ENCODE results near the gene AP4M1. TPM values are rescaled to one million over a fixed set of nuclear protein-coding genes. Genes with fewer than 3 reads are reported as not detected.
A peak's percentile ranks its signal among the peaks of the same experiment; 100 is the strongest.
"Not testable (repeated sequence)": the region's sequence is repeated elsewhere in the genome, so short reads cannot be mapped to it uniquely, and the experiment has no call there.

Gene AP4M1
- total and polyA plus RNA-seq, 9 donors, result 10.9 to 20.3 (median 14.2) TPM

DNA sequence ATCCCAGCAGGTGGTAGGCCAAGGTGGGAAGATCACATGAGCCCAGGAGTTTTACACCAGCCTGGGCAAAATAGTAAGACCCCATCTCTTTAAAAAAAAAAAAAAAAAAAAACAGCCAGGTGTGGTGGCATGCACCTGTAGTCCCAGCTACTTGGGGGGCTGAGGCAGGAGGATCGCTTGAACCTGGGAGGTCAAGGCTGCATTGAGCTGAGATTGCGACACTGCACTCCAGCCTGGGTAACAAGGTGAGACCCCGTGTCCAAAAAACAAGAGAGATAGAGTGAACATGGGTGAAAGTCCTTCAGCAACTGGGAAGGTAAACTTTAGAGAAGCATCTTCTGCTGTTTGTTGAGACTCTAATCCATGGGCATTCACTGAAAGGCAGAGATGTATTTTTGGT lies 41.0 kb downstream of the AP4M1 start:
- Histone ChIP-seq H3K4me1 (ENCODE audit: insufficient read depth) (no peaks in the 10 kb centered on the region), H3K9me3 (no peaks in the 10 kb centered on the region), H3K4me3 (no peak overlapping the region), H3K27ac (no peak overlapping the region), H3K27me3 (no peaks in the 10 kb centered on the region), H3K36me3 (no peaks in the 10 kb centered on the region)
- intact Hi-C loops (cut with DNase I), result no loop called here
- WGBS, 3 donors, result 85 to 89% (median 89%) methylated on average over 3 of the region's 3 CpGs
- DNase-seq, result no peak
- TF ChIP-seq, protein P1, sequence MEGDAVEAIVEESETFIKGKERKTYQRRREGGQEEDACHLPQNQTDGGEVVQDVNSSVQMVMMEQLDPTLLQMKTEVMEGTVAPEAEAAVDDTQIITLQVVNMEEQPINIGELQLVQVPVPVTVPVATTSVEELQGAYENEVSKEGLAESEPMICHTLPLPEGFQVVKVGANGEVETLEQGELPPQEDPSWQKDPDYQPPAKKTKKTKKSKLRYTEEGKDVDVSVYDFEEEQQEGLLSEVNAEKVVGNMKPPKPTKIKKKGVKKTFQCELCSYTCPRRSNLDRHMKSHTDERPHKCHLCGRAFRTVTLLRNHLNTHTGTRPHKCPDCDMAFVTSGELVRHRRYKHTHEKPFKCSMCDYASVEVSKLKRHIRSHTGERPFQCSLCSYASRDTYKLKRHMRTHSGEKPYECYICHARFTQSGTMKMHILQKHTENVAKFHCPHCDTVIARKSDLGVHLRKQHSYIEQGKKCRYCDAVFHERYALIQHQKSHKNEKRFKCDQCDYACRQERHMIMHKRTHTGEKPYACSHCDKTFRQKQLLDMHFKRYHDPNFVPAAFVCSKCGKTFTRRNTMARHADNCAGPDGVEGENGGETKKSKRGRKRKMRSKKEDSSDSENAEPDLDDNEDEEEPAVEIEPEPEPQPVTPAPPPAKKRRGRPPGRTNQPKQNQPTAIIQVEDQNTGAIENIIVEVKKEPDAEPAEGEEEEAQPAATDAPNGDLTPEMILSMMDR (IDR thresholded peaks at IDR 0.05), result no peak
- no peak for TF ChIP-seq POLR2A (IDR thresholded peaks at IDR 0.05)
- TF ChIP-seq EP300 (IDR thresholded peaks at IDR 0.05), result no peak

DNA sequence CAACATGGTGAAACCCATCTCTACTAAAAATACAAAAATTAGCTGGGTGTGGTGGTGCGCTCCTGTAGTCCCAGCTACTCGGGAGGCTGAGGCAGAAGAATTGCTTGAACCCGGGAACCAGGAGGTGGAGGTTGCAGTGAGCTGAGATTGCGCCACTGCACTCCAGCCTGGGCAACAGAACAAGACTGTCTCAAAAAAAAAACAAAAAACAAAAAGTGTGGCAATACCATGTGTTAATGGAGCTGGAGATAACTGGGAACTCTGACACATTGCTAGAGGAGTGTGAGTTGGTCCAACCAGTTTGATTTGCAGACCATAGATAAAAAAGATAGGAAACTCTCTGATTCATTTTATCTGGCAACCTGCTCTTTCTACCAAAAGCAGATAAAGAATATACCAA lies 44.9 kb downstream of the AP4M1 start:
- not testable (repeated sequence) for H3K4me1 ChIP-seq (ENCODE audit: insufficient read depth); H3K27me3 ChIP-seq; H3K27ac ChIP-seq; H3K36me3 ChIP-seq; H3K9me3 ChIP-seq; H3K4me3 ChIP-seq; DNase-seq
- 75 to 84% (median 80%) methylated on average over 4 of the region's 4 CpGs for WGBS, 3 donors
- intact Hi-C loops (cut with DNase I), result loop anchor here in 1 of 4 donors (5.0 kb wide), 1 partner anchor 546 kb away; the partner anchor contains the start of gene GIGYF1

DNA sequence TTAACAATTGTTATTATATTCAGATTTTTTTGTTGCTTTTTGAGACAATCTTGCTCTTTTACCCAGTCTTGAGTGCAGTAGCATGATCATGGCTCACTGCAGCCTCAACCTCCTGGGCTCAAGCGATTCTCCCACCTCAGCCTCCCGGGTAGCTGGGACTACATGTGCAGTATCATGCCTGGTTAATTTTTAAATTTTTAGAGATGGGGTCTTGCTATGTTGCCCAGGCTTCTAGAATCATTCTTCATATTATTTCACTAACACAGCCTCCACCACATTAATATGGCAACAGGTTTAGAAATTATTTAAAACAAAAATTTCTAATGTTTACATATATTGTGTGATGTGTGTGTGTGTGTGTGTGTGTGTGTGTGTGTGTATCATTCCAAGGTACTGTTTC lies 45.8 kb downstream of the AP4M1 start:
- no peaks in the 10 kb centered on the region for H3K9me3 ChIP-seq
- H3K27ac ChIP-seq, result no peak overlapping the region
- no peak overlapping the region for H3K4me3 ChIP-seq
- 94 to 98% (median 96%) methylated on average over 2 of the region's 2 CpGs for WGBS, 3 donors
- no peaks in the 10 kb centered on the region for H3K36me3 ChIP-seq
- H3K27me3 ChIP-seq, result no peaks in the 10 kb centered on the region
- H3K4me1 ChIP-seq (ENCODE audit: insufficient read depth), result no peaks in the 10 kb centered on the region
- DNase-seq, result no peak
- TF ChIP-seq, protein P1 (IDR thresholded peaks at IDR 0.05), result no peak
- TF ChIP-seq EP300 (IDR thresholded peaks at IDR 0.05), result no peak
- intact Hi-C loops (cut with DNase I), result loop anchor here in 1 of 4 donors (5.0 kb wide), 1 partner anchor 545 kb away; the partner anchor contains the start of gene GIGYF1

DNA sequence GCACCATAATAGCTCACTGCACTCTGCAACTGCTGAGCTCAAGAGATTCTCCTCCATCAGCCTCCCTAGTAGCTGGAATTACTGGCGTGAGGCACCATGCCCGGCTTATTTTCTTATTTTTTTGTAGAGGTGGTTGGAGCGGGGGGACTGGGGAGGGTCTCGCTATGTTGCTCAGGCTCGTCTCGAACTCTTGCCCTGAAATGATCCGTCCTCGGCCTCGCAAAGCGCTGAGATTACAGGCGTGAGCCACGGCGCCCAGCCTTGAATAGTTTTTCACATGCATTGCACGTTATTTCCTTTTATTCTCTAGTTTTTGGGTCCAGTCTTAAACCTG lies 46.7 kb downstream of the AP4M1 start:
- no peaks in the 10 kb centered on the region for H3K9me3 ChIP-seq
- no peaks in the 10 kb centered on the region for H3K27me3 ChIP-seq
- no peak for DNase-seq
- intact Hi-C loops (cut with DNase I), result loop anchor here in 1 of 4 donors (5.0 kb wide), 1 partner anchor 544 kb away; the partner anchor contains the start of gene GIGYF1
- WGBS, 3 donors, result 5 to 6% (median 5%) methylated on average over 14 of the region's 14 CpGs
- H3K4me1 ChIP-seq (ENCODE audit: insufficient read depth), result no peaks in the 10 kb centered on the region
- H3K27ac ChIP-seq, result peak overlapping the region in 1 of 2 donors; percentile 65
- TF ChIP-seq POLR2A (IDR thresholded peaks at IDR 0.05) (no peak), EP300 (IDR thresholded peaks at IDR 0.05) (no peak)
- TF ChIP-seq, protein P1 (IDR thresholded peaks at IDR 0.05), result no peak
- H3K36me3 ChIP-seq, result no peaks in the 10 kb centered on the region
- H3K4me3 ChIP-seq, result peak overlapping the region; percentile 32

DNA sequence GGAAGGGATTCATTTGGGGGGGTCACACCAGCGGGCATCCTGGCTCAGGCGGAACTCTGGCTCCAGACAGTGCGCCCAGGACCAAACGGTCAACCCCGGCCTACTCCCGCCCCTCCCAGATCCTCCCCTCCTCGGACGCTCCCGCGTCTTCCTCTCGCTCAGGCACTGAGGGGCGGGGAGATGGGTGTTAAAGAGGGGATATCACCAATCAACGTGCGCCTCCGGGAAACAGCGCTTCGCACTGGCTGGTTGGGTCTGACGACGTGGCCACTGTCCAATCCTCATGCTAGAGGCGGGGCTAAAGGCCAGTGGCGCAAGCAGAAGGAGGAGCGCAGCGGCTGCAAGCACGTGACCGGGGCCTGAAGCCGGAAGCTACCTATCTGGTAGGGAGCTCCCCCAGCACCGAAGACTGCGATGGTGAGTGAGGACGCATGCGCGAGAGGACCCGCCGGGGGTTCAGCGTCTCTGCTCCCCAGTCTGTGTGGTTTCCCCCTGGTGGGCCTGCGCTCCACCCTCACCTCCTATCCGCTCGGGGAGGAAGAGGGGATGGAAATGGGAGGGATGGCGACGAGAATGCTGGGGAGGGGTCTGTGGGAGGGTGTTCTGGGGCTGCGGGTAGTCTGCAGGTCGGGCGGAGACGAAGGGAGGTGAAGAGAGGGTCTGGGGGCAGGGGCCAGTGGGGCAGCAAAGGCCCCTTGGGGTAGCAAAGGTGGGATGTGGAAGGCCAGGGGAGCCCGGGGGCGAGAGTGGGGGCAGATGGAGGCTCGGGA lies 47.3 kb downstream of the AP4M1 start, which contains the start of gene LAMTOR4:
Gene LAMTOR4, plus strand, starts transcription at position 360 of the 770 bp plus-strand sequence. Its CDS starts 55 bp downstream, at position 415.
- WGBS, 3 donors, result 0 to 1% (median 1%) methylated on average over 41 to 46 of the region's 46 CpGs
- intact Hi-C loops (cut with DNase I), result loop anchor here in 1 of 4 donors (5.0 kb wide), 1 partner anchor 544 kb away; the partner anchor contains the start of gene GIGYF1
- H3K9me3 ChIP-seq, result no peaks in the 10 kb centered on the region
- no peaks in the 10 kb centered on the region for H3K36me3 ChIP-seq
- TF ChIP-seq EP300 (IDR thresholded peaks at IDR 0.05) (no peak), POLR2A (IDR thresholded peaks at IDR 0.05) (peak; percentile 60)
- TF ChIP-seq, protein P1 (IDR thresholded peaks at IDR 0.05), result no peak
- H3K27me3 ChIP-seq, result no peaks in the 10 kb centered on the region
- H3K27ac ChIP-seq, result peak within 1 kb of the TSS; percentile 1 to 87
- DNase-seq, result peak; percentile 98 to 99 (median 99)
- no peaks in the 10 kb centered on the region for H3K4me1 ChIP-seq (ENCODE audit: insufficient read depth)
- H3K4me3 ChIP-seq, result peak within 1 kb of the TSS; percentile 93

Data from ovary (tissue), 9 donors.